ENCODE data around the gene GPR162.

Gene GPR162

GRCh38 chr12:6823182-6824084, 1.8 kb downstream of the GPR162 start:
- TF ChIP-seq EZH2phosphoT487 (IDR thresholded peaks at IDR 0.05; ENCODE audit: borderline replicate concordance, low read length) (no peak), CTCF (IDR thresholded peaks at IDR 0.05; ENCODE audit: low read depth, low read length, poor library complexity, severe bottlenecking) (no peak)
- Histone ChIP-seq H3F3A (ENCODE audit: control insufficient read depth, insufficient read depth) (no peaks in the 10 kb centered on the region), H3K27ac (ENCODE audit: low read depth, low read length) (no peak overlapping the region), H3K27me3 (ENCODE audit: control insufficient read depth, low read length) (peaks cover 82% of the 10 kb centered on the region), H3K9me3 (ENCODE audit: control insufficient read depth, insufficient read depth, low read length) (no peaks in the 10 kb centered on the region), H3K4me2 (ENCODE audit: low read length) (no peak overlapping the region), H3K36me3 (ENCODE audit: control insufficient read depth, low read length) (no peaks in the 10 kb centered on the region), H3K9me2 (replicated peaks; ENCODE audit: control insufficient read depth, low read length) (no peaks in the 10 kb centered on the region), H4K20me1 (ENCODE audit: control insufficient read depth, insufficient read depth, low read depth, low read length) (no peaks in the 10 kb centered on the region), H3K79me2 (ENCODE audit: control insufficient read depth, low read length) (no peaks in the 10 kb centered on the region), H3K4me1 (ENCODE audit: control insufficient read depth, low read length) (peaks cover 21% of the 10 kb centered on the region), H3K4me3 (ENCODE audit: low read length) (no peak overlapping the region)

DNA sequence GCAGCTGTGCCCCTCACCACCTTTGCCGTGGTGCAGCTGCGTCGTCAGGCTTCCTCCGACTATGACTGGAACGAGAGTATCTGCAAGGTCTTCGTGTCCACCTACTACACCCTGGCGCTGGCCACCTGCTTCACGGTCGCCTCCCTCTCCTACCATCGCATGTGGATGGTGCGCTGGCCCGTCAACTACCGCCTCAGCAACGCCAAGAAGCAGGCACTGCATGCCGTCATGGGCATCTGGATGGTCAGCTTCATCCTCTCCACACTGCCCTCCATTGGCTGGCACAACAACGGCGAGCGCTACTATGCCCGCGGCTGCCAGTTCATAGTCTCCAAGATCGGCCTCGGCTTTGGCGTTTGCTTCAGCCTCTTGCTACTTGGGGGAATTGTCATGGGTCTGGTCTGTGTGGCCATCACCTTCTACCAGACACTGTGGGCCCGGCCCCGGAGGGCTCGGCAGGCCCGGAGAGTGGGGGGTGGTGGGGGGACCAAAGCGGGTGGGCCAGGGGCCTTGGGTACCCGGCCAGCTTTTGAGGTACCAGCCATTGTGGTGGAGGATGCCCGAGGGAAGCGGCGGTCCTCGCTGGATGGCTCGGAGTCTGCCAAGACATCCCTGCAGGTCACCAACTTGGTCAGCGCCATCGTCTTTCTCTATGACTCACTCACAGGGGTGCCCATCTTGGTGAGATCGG, 2.6 kb downstream of the GPR162 start:
- Histone ChIP-seq H3K4me2 (ENCODE audit: low read length) (no peak overlapping the region), H3K9me3 (ENCODE audit: control insufficient read depth, insufficient read depth, low read length) (no peaks in the 10 kb centered on the region), H3K27me3 (ENCODE audit: control insufficient read depth, low read length) (peaks cover 90% of the 10 kb centered on the region), H4K20me1 (ENCODE audit: control insufficient read depth, insufficient read depth, low read depth, low read length) (no peaks in the 10 kb centered on the region), H3K4me3 (ENCODE audit: low read length) (no peak overlapping the region), H3K79me2 (ENCODE audit: control insufficient read depth, low read length) (no peaks in the 10 kb centered on the region), H3F3A (ENCODE audit: control insufficient read depth, insufficient read depth) (no peaks in the 10 kb centered on the region), H3K9me2 (replicated peaks; ENCODE audit: control insufficient read depth, low read length) (no peaks in the 10 kb centered on the region), H3K4me1 (ENCODE audit: control insufficient read depth, low read length) (peaks cover 28% of the 10 kb centered on the region), H3K27ac (ENCODE audit: low read depth, low read length) (no peak overlapping the region), H3K36me3 (ENCODE audit: control insufficient read depth, low read length) (no peaks in the 10 kb centered on the region)
- TF ChIP-seq CTCF (IDR thresholded peaks at IDR 0.05; ENCODE audit: low read depth, low read length, poor library complexity, severe bottlenecking), result no peak
- TF ChIP-seq EZH2phosphoT487 (IDR thresholded peaks at IDR 0.05; ENCODE audit: borderline replicate concordance, low read length), result no peak

GRCh38 chr12:6824901-6825381, 3.3 kb downstream of the GPR162 start:
- TF ChIP-seq EZH2phosphoT487 (IDR thresholded peaks at IDR 0.05; ENCODE audit: borderline replicate concordance, low read length) (no peak), CTCF (IDR thresholded peaks at IDR 0.05; ENCODE audit: low read depth, low read length, poor library complexity, severe bottlenecking) (no peak)
- Histone ChIP-seq H3K9me2 (replicated peaks; ENCODE audit: control insufficient read depth, low read length) (no peaks in the 10 kb centered on the region), H3K4me3 (ENCODE audit: low read length) (no peak overlapping the region), H3K36me3 (ENCODE audit: control insufficient read depth, low read length) (no peaks in the 10 kb centered on the region), H3K79me2 (ENCODE audit: control insufficient read depth, low read length) (no peaks in the 10 kb centered on the region), H4K20me1 (ENCODE audit: control insufficient read depth, insufficient read depth, low read depth, low read length) (no peaks in the 10 kb centered on the region), H3K27ac (ENCODE audit: low read depth, low read length) (no peak overlapping the region), H3K9me3 (ENCODE audit: control insufficient read depth, insufficient read depth, low read length) (no peaks in the 10 kb centered on the region), H3K4me2 (ENCODE audit: low read length) (no peak overlapping the region), H3K27me3 (ENCODE audit: control insufficient read depth, low read length) (peaks cover 91% of the 10 kb centered on the region), H3F3A (ENCODE audit: control insufficient read depth, insufficient read depth) (no peaks in the 10 kb centered on the region), H3K4me1 (ENCODE audit: control insufficient read depth, low read length) (peaks cover 31% of the 10 kb centered on the region)
